CD4-positive, alpha-beta T cell treated with Interleukin-17A for 1 hour (primary cell): Measurements from ENCODE around the gene MCM9.

Source experiments
- DNase-seq: peaks from one replicate; pipeline ENCODE4 v3.0.0-alpha.2; 2020

MCM9 gene

GRCh38 chr6:118934461-118935330 is at the start of gene MCM9:
TSS of gene MCM9 (minus strand) at chr6:118935159. CDS start at chr6:118931723, 3,436 bp downstream.
- DNase-seq, result peak; percentile 88

- DNase-seq, result no peak
These were observed 49.4 kb upstream of the MCM9 start for GRCh38 chr6:118984342-118984741.

GRCh38 chr6:118982575-118982911 is 47.6 kb upstream of the MCM9 start:
- DNase-seq, result no peak

- DNase-seq, result no peak
These were observed 47.1 kb upstream of the MCM9 start for GRCh38 chr6:118981884-118982574.

GRCh38 chr6:118980063-118980462 is 45.1 kb upstream of the MCM9 start:
- no peak for DNase-seq

DNA sequence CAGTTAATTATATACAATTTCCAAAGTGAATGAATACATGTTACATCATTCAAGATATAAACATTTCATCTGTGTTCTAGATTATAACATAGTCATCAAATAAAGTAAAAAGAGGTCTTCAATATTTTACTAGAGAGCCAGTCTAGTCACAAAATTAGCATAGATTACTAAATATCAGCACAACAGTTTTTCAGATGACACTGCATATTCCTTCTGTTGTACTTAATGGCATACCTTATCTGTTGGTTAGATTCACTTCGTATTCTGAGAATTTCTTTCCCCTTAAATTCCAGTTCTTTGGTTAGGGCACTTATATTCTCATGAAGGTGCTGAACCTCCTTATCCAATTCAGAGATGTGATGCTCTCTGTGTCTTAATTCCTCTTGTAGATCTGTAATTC is 39.8 kb upstream of the MCM9 start:
- DNase-seq, result no peak

DNA sequence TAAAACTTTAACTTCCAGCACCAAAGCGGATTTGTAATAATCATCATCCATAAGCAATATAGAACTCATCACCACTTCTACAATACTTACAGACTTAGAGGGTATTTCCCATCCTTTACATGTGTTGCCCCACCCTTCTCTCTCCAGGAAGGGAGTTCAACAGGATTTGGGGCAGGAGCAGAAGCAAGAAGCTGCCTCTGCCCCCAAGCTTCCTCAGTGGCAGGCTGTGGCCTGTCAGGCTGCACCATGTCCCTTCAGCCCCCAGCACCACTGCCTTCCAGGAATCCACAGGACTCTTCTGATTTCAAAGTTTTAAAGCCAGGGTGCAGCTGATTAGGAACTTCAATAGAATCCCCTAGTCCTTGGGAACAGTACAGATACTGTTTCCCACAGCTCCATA is 36.7 kb upstream of the MCM9 start:
- no peak for DNase-seq

GRCh38 chr6:118970866-118971265 is 35.9 kb upstream of the MCM9 start:
- no peak for DNase-seq

DNA sequence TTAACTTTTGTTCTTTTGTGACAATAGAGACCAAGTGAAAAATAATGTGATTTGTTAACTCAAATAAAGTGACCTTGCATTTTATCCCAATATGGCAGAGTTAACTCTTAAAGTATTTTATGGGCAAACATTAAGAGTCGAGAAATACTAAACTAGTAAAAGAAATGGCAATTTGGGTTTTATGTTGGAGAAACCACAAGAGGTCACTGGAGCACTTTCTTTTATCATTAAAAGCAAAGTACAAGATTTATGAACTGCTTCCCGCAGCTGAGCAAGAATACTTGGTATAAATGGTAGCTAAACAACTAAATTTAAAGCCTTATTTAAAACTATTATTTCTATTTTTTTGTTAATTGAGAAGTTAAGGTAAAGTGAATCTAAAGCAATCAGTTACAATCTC is 33.5 kb upstream of the MCM9 start:
- DNase-seq, result peak; percentile 11

DNA sequence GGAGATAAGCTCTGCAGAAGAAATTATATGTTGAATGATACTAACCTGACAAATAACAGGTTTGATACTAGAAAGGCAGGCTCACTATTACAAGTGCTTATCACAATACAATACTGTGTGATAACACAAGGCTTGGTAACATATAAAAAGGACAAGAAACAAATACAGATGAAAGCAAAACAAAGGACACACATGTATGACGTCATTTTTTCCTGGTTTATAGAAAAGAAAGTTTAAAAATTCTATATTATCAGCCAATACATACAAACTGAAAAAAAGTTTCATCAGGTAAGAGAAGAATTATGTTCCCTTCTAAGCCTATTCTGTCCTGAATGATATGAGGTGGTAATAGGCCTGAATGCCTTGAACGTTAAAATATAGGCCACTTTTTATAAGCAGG is 32.3 kb upstream of the MCM9 start:
- no peak for DNase-seq

- no peak for DNase-seq
These were observed 30.9 kb upstream of the MCM9 start for GRCh38 chr6:118965843-118966370.

- DNase-seq, result no peak
These were observed 30.4 kb upstream of the MCM9 start for GRCh38 chr6:118965371-118965770.

GRCh38 chr6:118963003-118963402 is 28.0 kb upstream of the MCM9 start:
- peak; percentile 11 for DNase-seq

GRCh38 chr6:118959903-118960302 is 24.9 kb upstream of the MCM9 start:
- no peak for DNase-seq

DNA sequence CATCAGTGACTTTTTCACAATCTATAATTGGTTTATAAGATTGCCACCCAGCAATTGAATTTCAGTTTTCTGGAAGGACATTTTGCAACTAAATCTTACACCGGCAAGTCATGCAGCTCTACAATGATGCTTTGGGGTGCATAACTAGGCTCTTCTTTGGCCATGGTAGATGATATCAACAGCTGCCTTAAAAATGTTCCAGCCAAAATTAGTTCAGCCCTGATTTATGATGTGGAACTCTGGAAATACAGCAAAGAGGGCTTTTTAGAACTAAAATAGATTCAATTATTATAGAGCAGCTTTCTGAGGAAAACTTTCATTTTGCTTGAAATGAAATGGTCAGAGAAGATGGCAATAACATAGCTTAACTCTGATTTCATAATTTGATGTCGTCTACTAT is 18.4 kb upstream of the MCM9 start:
- DNase-seq, result no peak

DNA sequence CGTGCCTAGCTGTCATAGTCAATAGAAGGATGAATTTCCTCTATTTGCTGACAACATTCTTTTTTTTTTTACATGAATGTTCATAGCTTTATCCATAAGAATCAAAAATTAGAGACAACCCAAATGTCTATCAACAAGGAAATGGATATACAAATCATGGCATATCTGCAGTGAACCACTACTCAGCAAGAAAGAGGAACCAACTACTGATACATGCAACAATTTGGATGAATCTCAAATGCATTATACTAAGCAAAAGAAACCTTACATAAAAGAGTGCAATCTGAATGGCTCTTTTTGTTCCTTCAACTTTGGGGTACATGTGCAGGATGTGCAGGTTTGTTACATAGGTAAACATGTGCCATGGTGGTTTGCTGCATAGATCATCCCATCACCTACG is 17.7 kb upstream of the MCM9 start:
- no peak for DNase-seq

- no peak for DNase-seq
These were observed 10.3 kb upstream of the MCM9 start for GRCh38 chr6:118945217-118945616.

DNA sequence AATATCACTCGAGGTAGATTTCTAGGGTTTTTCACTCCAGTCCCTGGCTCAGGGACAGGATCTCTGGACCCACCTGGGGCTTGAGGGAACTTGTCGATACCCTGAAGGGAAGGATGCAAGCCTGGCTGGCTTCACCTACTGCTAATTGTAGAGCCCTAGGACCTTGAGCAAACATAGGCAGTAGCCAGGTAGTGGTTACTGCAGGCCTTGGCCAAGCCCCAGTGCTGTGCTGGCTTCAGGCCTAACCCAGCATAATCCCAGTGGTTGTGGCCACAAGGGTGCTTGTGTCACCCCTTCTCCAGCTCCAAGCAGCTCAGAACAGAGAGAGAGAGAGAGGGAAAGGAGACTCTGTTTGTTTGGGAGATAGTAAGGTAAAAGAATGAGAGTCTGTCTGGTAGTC is 5.8 kb upstream of the MCM9 start:
- no peak for DNase-seq

GRCh38 chr6:118939683-118940082 is 4.7 kb upstream of the MCM9 start:
- no peak for DNase-seq

DNA sequence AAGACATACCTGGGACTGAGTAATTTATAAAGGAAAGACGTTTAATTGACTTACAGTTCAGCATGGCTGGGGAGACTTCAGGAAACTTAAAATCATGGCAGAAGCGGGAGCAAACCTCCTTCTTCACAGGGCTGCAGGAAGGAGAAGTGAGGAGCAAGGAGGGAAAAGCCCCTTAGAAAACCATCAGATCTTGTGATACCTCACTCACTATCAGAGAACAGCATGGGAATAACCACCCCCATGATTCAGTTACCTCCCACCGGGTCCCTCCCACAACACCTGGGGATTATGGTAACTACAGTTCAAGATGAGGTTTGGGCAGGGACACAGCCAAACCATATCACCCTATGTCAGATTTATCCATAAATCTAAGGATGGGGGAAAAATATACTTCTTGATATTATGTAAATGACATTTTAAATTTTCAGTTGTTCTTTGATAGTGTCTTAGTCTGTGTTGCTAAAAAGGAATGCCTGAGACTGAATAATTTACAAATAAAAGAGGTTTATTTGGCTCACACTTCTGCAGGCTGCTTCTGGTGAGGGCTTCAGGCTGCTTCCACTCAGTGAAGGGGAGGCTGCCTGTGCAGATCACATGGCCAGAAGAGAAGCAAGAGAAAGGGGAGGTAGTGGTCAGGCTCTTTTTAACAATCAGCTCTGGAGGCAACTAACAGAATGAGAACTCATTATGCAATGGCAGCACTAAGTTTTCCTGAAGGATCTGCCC is 1.2 kb upstream of the MCM9 start:
- DNase-seq, result no peak

DNA sequence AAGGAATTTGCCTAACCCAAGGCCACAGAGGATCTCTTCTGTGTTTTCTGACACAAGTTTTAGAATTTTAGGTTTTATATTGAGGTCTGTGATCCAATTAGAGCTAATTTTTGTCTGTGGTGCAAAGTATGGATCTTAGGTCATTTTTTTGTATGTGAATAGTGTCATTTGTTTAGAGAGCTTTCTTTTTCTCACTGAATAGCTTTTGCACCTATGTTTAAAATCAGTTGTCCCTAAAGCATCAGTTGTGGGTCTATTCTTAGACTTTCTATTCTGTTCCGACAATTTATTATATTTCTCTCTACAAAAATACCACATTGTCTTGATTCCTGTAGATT is 341 bp upstream of the MCM9 start:
- no peak for DNase-seq

DNA sequence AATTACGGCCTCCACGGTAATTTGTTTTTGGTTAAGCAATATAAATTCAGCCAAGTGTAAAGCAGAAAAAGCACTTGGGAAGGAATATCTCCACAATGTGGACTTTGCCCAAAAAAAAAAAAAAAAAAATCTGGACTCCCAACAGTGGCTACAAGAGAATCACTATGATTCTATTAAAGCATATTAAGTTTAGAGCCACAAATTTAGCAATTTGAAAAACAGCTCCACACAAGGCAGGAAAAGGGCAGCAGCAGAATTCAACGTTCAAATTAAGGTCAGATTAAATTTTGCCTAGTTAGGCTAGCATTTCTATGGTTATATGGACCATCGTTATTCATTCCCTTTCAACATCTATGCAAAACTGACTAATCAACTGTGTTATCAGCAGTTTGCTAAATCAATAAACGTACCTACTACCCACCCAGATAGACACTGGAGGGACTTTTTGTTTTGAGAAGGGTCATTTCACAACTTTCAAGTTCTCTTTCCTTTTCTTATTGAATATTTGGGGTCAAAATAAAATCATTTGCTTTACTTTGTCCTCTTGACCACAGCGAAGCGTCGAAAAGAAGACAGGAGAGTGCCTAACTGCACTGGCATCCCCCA is 1.0 kb downstream of the MCM9 start:
- no peak for DNase-seq

- no peak for DNase-seq
These were observed 2.5 kb downstream of the MCM9 start for GRCh38 chr6:118932421-118932820.
